ENCODE results near the gene DCP1A. TPM values are rescaled to one million over a fixed set of nuclear protein-coding genes. Genes with fewer than 3 reads are reported as not detected.
A peak's percentile ranks its signal among the peaks of the same experiment; 100 is the strongest.

DCP1A gene
- total and polyA plus RNA-seq, 9 of the 15 experiments (the other 6 are each of a cell fraction or from before 2014, with no cell fraction given) = 6.6 to 33.7 (median 13.3) TPM

GRCh38 chr3:53255775-53256703 lies 91.3 kb downstream of the DCP1A start, which contains the start of gene TKT (continued):
- TF ChIP-seq MAX (CRISPR knock-in tag; IDR thresholded peaks at IDR 0.05) = peak; percentile 77
- TF ChIP-seq RFX7 (CRISPR knock-in tag; IDR thresholded peaks at IDR 0.05) = no peak
- TF ChIP-seq, protein P1, sequence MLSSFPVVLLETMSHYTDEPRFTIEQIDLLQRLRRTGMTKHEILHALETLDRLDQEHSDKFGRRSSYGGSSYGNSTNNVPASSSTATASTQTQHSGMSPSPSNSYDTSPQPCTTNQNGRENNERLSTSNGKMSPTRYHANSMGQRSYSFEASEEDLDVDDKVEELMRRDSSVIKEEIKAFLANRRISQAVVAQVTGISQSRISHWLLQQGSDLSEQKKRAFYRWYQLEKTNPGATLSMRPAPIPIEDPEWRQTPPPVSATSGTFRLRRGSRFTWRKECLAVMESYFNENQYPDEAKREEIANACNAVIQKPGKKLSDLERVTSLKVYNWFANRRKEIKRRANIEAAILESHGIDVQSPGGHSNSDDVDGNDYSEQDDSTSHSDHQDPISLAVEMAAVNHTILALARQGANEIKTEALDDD (IDR thresholded peaks at IDR 0.05) = no peak
- TF ChIP-seq DACH1 (IDR thresholded peaks at IDR 0.05; ENCODE audit: partially characterized antibody) = peak; percentile 26
- TF ChIP-seq DPF2 (IDR thresholded peaks at IDR 0.05) = peak; percentile 67
- no peak for TF ChIP-seq ZFPM2 (CRISPR knock-in tag; IDR thresholded peaks at IDR 0.05)
- TF ChIP-seq POLR2G (IDR thresholded peaks at IDR 0.05; ENCODE audit: low read depth, low read length) = peak; percentile 86
- TF ChIP-seq SMARCA4 (IDR thresholded peaks at IDR 0.05) = peak; percentile 19; the same call in 1 of the 2 replicates
- TF ChIP-seq TEAD4 (IDR thresholded peaks at IDR 0.05; ENCODE audit: low read length) = no peak
- no peak for TF ChIP-seq TEAD4 (CRISPR knock-in tag; IDR thresholded peaks at IDR 0.05; ENCODE audit: borderline replicate concordance)
- TF ChIP-seq NKRF (IDR thresholded peaks at IDR 0.05; ENCODE audit: borderline replicate concordance) = 0 out of 2 replicates have a peak, but pooled peaks have one; percentile 46
- peak; percentile 63 for TF ChIP-seq KDM5B (IDR thresholded peaks at IDR 0.05; ENCODE audit: insufficient replicate concordance, low read depth, low read length)
- TF ChIP-seq ZKSCAN3 (CRISPR knock-in tag; IDR thresholded peaks at IDR 0.05) = no peak
- no peak for TF ChIP-seq SMARCC2 (IDR thresholded peaks at IDR 0.05; ENCODE audit: low read depth)
- no peak for TF ChIP-seq ELK1 (CRISPR knock-in tag; IDR thresholded peaks at IDR 0.05)
- TF ChIP-seq PHF8 (IDR thresholded peaks at IDR 0.05; ENCODE audit: borderline replicate concordance, low read length) = peak; percentile 49; the same call in 1 of the 2 replicates
- no peak for TF ChIP-seq ZSCAN29 (IDR thresholded peaks at IDR 0.05)
- peak; percentile 97 for TF ChIP-seq CHD4 (IDR thresholded peaks at IDR 0.05; ENCODE audit: insufficient read depth, insufficient replicate concordance, low read depth, low read length, poor library complexity, severe bottlenecking)
- TF ChIP-seq MTA1 (IDR thresholded peaks at IDR 0.05; ENCODE audit: borderline replicate concordance) = 0 out of 2 replicates have a peak, but pooled peaks have one; percentile 14
- TF ChIP-seq SIN3A (IDR thresholded peaks at IDR 0.05; ENCODE audit: borderline replicate concordance in 2 of 2, control insufficient read depth in 1 of 2, low read depth in 2 of 2, low read length in 2 of 2) = peak; percentile 44 to 92; a peak in 1 of 4 replicates

Measured in K562 (cell line).